Measurements from ENCODE around the gene MYL4.

MYL4 gene

GRCh38 chr17:47250855-47251254 lies 41.7 kb downstream of the MYL4 start:
- FAIRE-seq, result no peak
- no peak for DNase-seq (ENCODE audit: insufficient read length, low spot score)
- no peak for TF ChIP-seq CTCF (IDR thresholded peaks at IDR 0.05; ENCODE audit: insufficient read depth, missing control alignments)

DNA sequence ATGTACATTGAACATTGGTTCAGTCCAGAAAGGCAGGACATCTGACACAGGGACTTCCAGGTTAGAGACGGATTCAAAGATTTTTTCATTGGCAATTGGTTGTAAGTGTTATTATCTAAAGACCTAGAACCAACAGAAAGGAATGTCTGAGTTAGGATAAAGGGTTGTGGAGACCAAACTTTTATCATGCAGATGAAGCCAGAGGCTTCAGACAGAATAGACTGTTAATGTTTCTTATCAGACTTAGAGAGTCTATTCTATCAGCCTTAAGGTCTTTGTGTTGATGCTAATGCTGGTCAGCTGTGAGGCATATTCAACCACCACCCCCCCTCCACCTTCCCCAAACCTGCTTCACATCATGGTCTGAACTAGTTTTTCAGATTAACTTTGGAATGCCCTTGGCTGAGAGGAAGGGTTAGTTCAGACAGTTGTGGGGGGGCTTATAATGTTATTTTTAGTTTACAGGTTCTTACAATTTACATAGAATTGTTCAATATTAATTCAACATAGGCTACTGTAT lies 42.3 kb downstream of the MYL4 start:
- no peak for TF ChIP-seq CTCF (IDR thresholded peaks at IDR 0.05; ENCODE audit: insufficient read depth, missing control alignments)
- DNase-seq (ENCODE audit: insufficient read length, low spot score) (no peak), FAIRE-seq (no peak)

GRCh38 chr17:47252209-47252608 lies 43.1 kb downstream of the MYL4 start:
- FAIRE-seq (no peak), DNase-seq (ENCODE audit: insufficient read length, low spot score) (no peak)
- no peak for TF ChIP-seq CTCF (IDR thresholded peaks at IDR 0.05; ENCODE audit: insufficient read depth, missing control alignments)

- FAIRE-seq (no peak), DNase-seq (ENCODE audit: insufficient read length, low spot score) (no peak)
- no peak for TF ChIP-seq CTCF (IDR thresholded peaks at IDR 0.05; ENCODE audit: insufficient read depth, missing control alignments)
Measured at GRCh38 chr17:47252766-47253512, 43.8 kb downstream of the MYL4 start.

GRCh38 chr17:47253541-47254402 lies 44.6 kb downstream of the MYL4 start, which contains the start of gene ITGB3:
ITGB3 (plus strand) TSS chr17:47253827; CDS start chr17:47253862, 35 bp downstream.
- no peak for DNase-seq (ENCODE audit: insufficient read length, low spot score)
- no peak for FAIRE-seq
- peak; percentile 46 for TF ChIP-seq CTCF (IDR thresholded peaks at IDR 0.05; ENCODE audit: insufficient read depth, missing control alignments)

DNA sequence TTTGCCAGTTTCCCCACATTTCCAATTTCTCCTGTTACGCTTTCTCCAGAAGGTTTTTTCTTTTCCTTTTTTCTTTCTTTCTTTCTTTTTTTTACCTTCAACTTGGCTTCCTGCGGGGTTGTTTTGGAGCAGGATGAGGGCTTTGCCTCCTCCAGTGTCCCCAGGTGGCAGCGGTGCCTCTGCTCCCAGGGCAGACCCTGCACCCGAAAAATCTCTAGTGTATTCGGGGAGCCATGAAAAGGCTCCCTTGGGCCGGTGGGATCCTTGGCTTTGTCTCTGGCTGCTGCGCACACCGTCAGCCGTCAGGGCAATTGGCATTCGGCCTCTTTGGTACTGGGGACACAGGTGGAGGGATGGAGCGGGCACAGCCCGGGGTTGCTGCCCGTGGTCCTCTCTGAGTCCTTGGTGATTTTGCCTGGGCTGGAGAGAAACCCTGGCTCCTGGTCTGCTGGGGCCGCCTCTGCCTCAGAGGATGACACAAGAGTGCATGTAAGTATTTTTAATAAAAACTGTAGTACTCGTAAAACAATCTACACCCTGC lies 45.3 kb downstream of the MYL4 start:
- FAIRE-seq (no peak), DNase-seq (ENCODE audit: insufficient read length, low spot score) (no peak)
- no peak for TF ChIP-seq CTCF (IDR thresholded peaks at IDR 0.05; ENCODE audit: insufficient read depth, missing control alignments)

All from D721Med (cell line).